Caco-2 (cell line): ENCODE data around the gene TMEM235. TPM values are rescaled to one million over a fixed set of nuclear protein-coding genes. Genes with fewer than 3 reads are reported as not detected.

Experiments used
- BruUV-seq: library from RNA; stranded (reverse); fragments of 400-500 nt; replicated peaks from 2 replicates; lab custom pipeline; 2021; lab: Mats Ljungman, UMichigan
- CTCF ChIA-PET: fragments of 300-600 bp; sonication (Branson Sonifier 250); formaldehyde crosslinking; loops from one replicate; lab custom pipeline; 2022; ENCODE audit warnings: antibody characterized with exemption; lab: Charles Lee
- POLR2A ChIA-PET: fragments of 300-600 bp; sonication (Branson Sonifier 250); formaldehyde crosslinking; loops from one replicate; lab custom pipeline; 2022; ENCODE audit warnings: antibody characterized with exemption; lab: Charles Lee
- DNase-seq, 2 experiments: peaks; one replicate each; pipeline versions ENCODE4 v3.0.0 to v3.0.0-alpha.2; 2020 to 2022
- H3K27me3 ChIP-seq: replicated peaks from 2 replicates; pipeline ENCODE4 v1.6.0; 2011; ENCODE audit warnings: low read length; ENCODE audit not compliant: control insufficient read depth, insufficient read depth
- H3K36me3 ChIP-seq: 2 replicates; pipeline ENCODE4 v1.5.1; 2011; ENCODE audit warnings: low read length; ENCODE audit not compliant: control insufficient read depth, insufficient read depth
- H3K4me1 ChIP-seq: fragments of 250-450 bp; sonication (Bioruptor Pico); 2 replicates; pipeline ENCODE4 v1.5.1; 2020; ENCODE audit warnings: mild to moderate bottlenecking
- H3K4me3 ChIP-seq: 2 replicates; pipeline ENCODE4 v1.5.1; 2011; ENCODE audit warnings: low read depth, mild to moderate bottlenecking, control low read depth, low read length
- H3K9me3 ChIP-seq: fragments of 250-450 bp; sonication (Bioruptor Pico); 2 replicates; pipeline ENCODE4 v1.5.1; 2020; ENCODE audit warnings: mild to moderate bottlenecking, moderate library complexity
- H3K27ac Mint-ChIP-seq: one replicate; pipeline ENCODE4 v1.8.0; 2022; ENCODE audit warnings: mixed read lengths; ENCODE audit not compliant: unreplicated experiment
- H3K27me3 Mint-ChIP-seq: one replicate; pipeline ENCODE4 v1.8.0; 2022; ENCODE audit warnings: mixed read lengths; ENCODE audit not compliant: insufficient read depth, unreplicated experiment
- H3K36me3 Mint-ChIP-seq: one replicate; pipeline ENCODE4 v1.8.0; 2022; ENCODE audit warnings: mild to moderate bottlenecking, mixed read lengths; ENCODE audit not compliant: insufficient read depth, unreplicated experiment
- H3K4me1 Mint-ChIP-seq: one replicate; pipeline ENCODE4 v1.8.0; 2022; ENCODE audit warnings: low read depth, mixed read lengths; ENCODE audit not compliant: unreplicated experiment
- H3K4me3 Mint-ChIP-seq: one replicate; pipeline ENCODE4 v1.8.0; 2022; ENCODE audit warnings: mild to moderate bottlenecking, moderate library complexity, mixed read lengths; ENCODE audit not compliant: unreplicated experiment
- H3K9me3 Mint-ChIP-seq: one replicate; pipeline ENCODE4 v1.8.0; 2022; ENCODE audit warnings: mixed read lengths; ENCODE audit not compliant: unreplicated experiment
- CTCF ChIP-seq, 2 experiments: fragments of 200-600 bp in 1 of 2; IDR thresholded peaks; 1 replicate in 1 of 2; 2 replicates in 1 of 2; pipeline versions ENCODE4 v1.5.1 to v1.8.0; 2011 to 2022; ENCODE audit warnings: antibody characterized with exemption in 1 of 2, control low read depth in 1 of 2, inconsistent platforms in 1 of 2, low read depth in 1 of 2, low read length in 1 of 2, mild to moderate bottlenecking in 1 of 2, moderate library complexity in 1 of 2; ENCODE audit not compliant: insufficient read depth in 1 of 2, severe bottlenecking in 1 of 2, unreplicated experiment in 1 of 2
- intact Hi-C: fragments of 100-400 bp; cut with micrococcal nuclease; formaldehyde crosslinking; loops from one replicate; pipeline ENCODE4 v1.10.0; 2022; ENCODE audit not compliant: unreplicated experiment
- total RNA-seq: library from RNA; stranded (reverse); gene quantifications from 2 replicates; pipeline ENCODE4 v1.2.3, GENCODE V29; 2022

Gene TMEM235
- total RNA-seq, 1 experiment from 2014 or later: not detected

- Mint-ChIP-seq H3K36me3 (peaks cover 7% of the 10 kb centered on the region), H3K4me1 (peaks cover 6% of the 10 kb centered on the region), H3K27me3 (no peaks in the 10 kb centered on the region), H3K4me3 (no peak overlapping the region), H3K27ac (no peak overlapping the region), H3K9me3 (no peaks in the 10 kb centered on the region)
- Histone ChIP-seq H3K36me3 (no peaks in the 10 kb centered on the region), H3K4me3 (no peak overlapping the region), H3K4me1 (no peaks in the 10 kb centered on the region), H3K9me3 (no peaks in the 10 kb centered on the region), H3K27me3 (no peaks in the 10 kb centered on the region)
- CTCF ChIA-PET: no interaction called here
- TF ChIP-seq CTCF (IDR thresholded peaks at IDR 0.05; ENCODE audit: insufficient read depth in 1 of 2, low read depth in 1 of 2, low read length in 1 of 2, severe bottlenecking in 1 of 2, unreplicated experiment in 1 of 2): no peak
- POLR2A ChIA-PET: no interaction called here
- no TSS peak for BruUV-seq
- DNase-seq: peak in 1 of 2 experiments; percentile 46
- intact Hi-C loops: no loop called here
These were observed 7.5 kb downstream of the TMEM235 start for GRCh38 chr17:78238823-78239488.

GRCh38 chr17:78239489-78239931 lies 8.1 kb downstream of the TMEM235 start:
- DNase-seq: no peak
- H3K27ac Mint-ChIP-seq: no peak overlapping the region

GRCh38 chr17:78240012-78240655 lies 8.7 kb downstream of the TMEM235 start:
- BruUV-seq: no TSS peak
- Histone ChIP-seq H3K27me3 (no peaks in the 10 kb centered on the region), H3K36me3 (no peaks in the 10 kb centered on the region), H3K4me3 (no peak overlapping the region), H3K9me3 (no peaks in the 10 kb centered on the region), H3K4me1 (no peaks in the 10 kb centered on the region)
- intact Hi-C loops: no loop called here
- Mint-ChIP-seq H3K9me3 (peaks cover 2% of the 10 kb centered on the region), H3K4me1 (peaks cover 6% of the 10 kb centered on the region), H3K4me3 (no peak overlapping the region), H3K27me3 (no peaks in the 10 kb centered on the region), H3K27ac (no peak overlapping the region), H3K36me3 (peaks cover 7% of the 10 kb centered on the region)
- DNase-seq: no peak
- ChIA-PET CTCF (no interaction called here), POLR2A (no interaction called here)
- TF ChIP-seq CTCF (IDR thresholded peaks at IDR 0.05; ENCODE audit: insufficient read depth in 1 of 2, low read depth in 1 of 2, low read length in 1 of 2, severe bottlenecking in 1 of 2, unreplicated experiment in 1 of 2): no peak

More at GRCh38 chr17:78239489-78239931, 8.1 kb downstream of the TMEM235 start:
- intact Hi-C loops: no loop called here
- POLR2A ChIA-PET: no interaction called here
- no peaks in the 10 kb centered on the region for H3K9me3 ChIP-seq
- Mint-ChIP-seq H3K4me1 (peaks cover 6% of the 10 kb centered on the region), H3K36me3 (peaks cover 7% of the 10 kb centered on the region), H3K9me3 (no peaks in the 10 kb centered on the region), H3K4me3 (no peak overlapping the region), H3K27me3 (no peaks in the 10 kb centered on the region)
- no peaks in the 10 kb centered on the region for H3K4me1 ChIP-seq
- no peaks in the 10 kb centered on the region for H3K27me3 ChIP-seq
- BruUV-seq: no TSS peak
- H3K4me3 ChIP-seq: no peak overlapping the region
- TF ChIP-seq CTCF (IDR thresholded peaks at IDR 0.05; ENCODE audit: insufficient read depth in 1 of 2, low read depth in 1 of 2, low read length in 1 of 2, severe bottlenecking in 1 of 2, unreplicated experiment in 1 of 2): no peak
- CTCF ChIA-PET: no interaction called here
- H3K36me3 ChIP-seq: no peaks in the 10 kb centered on the region
